Right lobe of liver (tissue), 4 donors: ENCODE measurements around the gene PTPN1.

Source experiments
- CTCF ChIP-seq, 4 donors: fragments of 200-600 bp in 3 of 4; fragments of 450-650 bp in 1 of 4; IDR thresholded peaks; one replicate each; pipeline versions ENCODE4 v1.5.1 to v1.8.0; 2016 to 2022; ENCODE audit warnings: antibody characterized with exemption in 4 of 4, mild to moderate bottlenecking in 2 of 4
- POLR2A ChIP-seq: fragments of 450-650 bp; IDR thresholded peaks from one replicate; pipeline ENCODE4 v1.6.1; 2017; ENCODE audit warnings: antibody characterized with exemption, mild to moderate bottlenecking
- donor health status: DM: no; HTN: no; CAD: no.
- donor health status: DM: no; HTN: no; CAD: no.
- donor health status: DM: no; HTN: yes; CAD: no.

GRCh38 chr20:50618537-50618936 is 108.4 kb downstream of the PTPN1 start:
- TF ChIP-seq CTCF (IDR thresholded peaks at IDR 0.05) (no peak), POLR2A (no peak)
